ENCODE results near the gene C12orf42.
A peak's percentile ranks its signal among the peaks of the same experiment; 100 is the strongest.

C12orf42 gene

DNA sequence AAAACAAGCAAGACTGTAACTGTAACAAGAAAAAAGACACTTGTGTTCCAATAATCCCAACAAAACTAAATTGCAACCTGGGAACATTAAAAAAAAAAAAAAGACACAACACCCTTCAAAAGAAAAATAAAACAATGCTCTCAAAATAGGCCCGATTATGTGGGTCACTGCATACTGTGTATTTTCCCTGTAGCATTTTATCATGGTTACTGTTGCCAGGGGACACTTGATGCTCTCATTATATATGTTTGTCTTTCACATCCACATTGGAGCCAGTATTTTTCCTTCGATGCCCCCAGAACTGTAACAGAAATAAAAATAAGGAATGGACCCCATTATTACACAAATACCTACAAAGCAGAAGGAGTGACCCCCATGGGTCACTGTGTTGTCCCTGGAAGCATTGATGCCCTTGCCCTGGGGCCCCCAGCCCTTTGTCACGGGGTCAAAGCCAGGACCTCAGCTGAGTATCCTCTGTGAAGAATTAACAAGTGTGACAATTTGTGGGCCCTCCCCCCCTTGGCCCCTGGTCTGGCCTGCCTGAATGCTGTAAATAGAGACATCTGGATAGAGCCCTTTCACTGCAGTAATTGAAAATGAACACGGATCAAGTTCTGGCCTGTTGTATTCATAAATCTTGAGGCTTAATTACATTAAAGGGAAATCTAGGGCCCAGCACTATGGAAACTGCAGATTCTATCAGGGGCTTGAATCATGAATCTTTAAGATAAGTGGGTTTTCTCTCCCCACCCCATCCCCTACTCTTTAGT lies 72.8 kb downstream of the C12orf42 start:
- peak; percentile 72 for DNase-seq

DNA sequence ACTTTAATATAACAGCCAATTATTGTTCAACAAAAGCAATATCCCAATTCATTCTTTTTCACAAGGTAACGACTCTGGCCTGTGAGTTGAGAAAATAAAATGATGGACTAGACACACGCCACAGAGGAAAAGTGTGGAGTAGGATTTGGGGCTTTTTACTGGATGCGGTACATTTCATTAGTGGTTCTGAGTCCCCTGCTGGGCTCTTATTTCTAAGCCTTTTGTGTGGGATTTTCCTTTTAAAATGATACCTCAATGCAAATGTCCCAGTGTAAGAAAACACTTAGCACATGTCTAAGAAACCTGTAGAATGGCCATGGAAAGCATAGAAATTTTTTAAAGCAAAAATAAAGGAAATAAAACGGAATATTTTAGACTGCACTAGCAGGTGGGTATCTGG lies 73.4 kb downstream of the C12orf42 start:
- DNase-seq = no peak

DNA sequence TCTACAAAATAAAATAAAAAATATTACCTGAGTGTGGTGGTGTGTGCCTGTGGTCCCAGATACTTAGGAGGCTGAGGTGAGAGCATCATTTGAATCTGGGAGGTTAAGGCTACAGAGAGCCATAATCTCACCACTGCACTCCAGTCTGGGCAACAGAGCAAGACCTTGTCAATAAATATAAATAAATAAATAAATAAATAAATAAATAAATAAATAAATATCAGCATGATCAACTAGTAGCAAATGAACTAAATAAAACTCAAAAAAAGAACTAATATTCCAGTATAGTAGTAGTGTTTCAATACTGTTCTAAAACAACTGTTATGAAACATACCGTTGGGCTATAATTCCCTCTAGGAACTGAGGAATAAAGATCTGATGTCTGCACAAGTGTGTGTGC lies 74.4 kb downstream of the C12orf42 start:
- no peak for DNase-seq

DNA sequence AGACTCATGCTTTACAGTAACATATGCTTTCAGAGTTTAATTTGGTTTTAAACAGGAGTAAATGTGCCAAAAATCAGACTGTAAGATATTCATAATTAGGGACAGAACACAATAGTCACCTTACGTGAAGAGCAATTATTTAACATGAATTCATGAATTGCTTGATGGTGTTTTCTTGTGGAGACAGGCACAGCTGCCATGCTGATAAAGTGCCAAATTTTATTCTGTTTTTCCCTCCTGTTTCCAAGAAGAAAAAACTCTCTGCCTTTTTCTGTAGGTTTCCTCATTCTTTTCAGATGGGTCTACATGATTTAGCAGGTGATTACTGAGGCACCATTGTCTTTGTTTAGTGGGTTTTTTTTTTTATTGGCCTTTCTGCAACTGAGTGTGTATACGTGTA lies 80.1 kb downstream of the C12orf42 start:
- no peak for DNase-seq

GRCh38 chr12:103401421-103401820 lies 94.3 kb downstream of the C12orf42 start:
- no peak for DNase-seq

- no peak for DNase-seq
Measured at GRCh38 chr12:103399986-103400385, 95.8 kb downstream of the C12orf42 start.

GRCh38 chr12:103397536-103397935 lies 98.2 kb downstream of the C12orf42 start:
- no peak for DNase-seq

- no peak for DNase-seq
Measured at GRCh38 chr12:103392722-103393121, 103.0 kb downstream of the C12orf42 start.

GRCh38 chr12:103391103-103391502 lies 104.7 kb downstream of the C12orf42 start:
- no peak for DNase-seq

DNA sequence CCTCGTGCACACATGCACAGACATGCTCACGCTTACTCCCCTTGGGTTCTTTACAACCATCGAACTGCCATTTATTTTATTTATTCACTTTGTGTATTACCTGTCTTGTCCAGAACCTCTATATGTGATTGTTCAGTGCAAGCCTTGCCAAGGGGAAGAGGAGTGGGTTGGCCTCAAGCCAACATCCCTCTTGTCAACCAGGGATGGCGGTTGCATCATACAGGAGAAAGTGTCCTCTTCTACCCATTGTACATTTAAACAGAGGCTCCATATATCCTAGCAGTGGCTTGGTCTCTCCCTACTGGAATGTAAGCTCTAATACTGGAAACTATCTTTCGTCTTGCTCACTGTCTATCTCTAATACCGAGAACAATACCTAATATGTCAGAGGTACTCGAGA lies 108.4 kb downstream of the C12orf42 start:
- no peak for DNase-seq

DNA sequence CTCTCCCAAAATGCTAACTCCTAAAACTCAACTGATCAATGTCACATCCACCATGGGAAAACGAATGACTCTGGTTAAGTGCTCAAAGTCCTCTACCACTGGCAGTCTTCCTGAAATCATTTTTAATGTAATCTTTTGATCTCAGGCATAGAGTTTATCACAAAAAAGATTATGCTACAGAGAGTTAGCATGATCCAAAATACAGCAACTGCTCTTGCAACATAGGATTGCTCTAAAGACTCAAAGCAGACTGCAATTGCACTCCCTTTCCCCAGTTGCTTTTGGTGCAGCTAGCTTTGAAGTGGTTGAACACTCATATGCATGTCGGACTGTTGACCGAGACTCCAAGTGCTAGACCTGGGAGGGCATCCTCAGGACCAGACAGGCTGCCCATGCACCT lies 109.3 kb downstream of the C12orf42 start:
- no peak for DNase-seq

- no peak for DNase-seq
Measured at GRCh38 chr12:103382736-103383346, 112.9 kb downstream of the C12orf42 start.

DNA sequence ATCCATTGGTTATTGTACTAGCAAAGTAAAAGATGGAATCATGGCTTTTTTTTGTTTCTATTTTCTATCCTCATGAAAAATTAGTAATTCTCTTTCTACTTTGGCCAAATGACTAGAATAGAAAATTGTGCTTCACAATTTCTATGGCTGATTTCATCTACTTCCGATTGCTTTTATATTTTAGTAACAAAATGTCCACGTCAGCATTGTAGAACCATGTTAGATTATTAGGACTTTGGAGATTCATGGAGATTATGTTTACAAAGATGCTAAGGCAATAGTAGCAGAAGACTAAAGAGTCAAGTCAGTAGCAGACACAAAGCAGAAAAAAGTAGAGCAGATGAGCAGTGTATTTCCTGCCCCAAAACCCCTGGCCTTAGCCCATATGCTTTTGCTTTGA lies 113.6 kb downstream of the C12orf42 start:
- DNase-seq = no peak

GRCh38 chr12:103379670-103380069 lies 116.1 kb downstream of the C12orf42 start:
- no peak for DNase-seq

DNA sequence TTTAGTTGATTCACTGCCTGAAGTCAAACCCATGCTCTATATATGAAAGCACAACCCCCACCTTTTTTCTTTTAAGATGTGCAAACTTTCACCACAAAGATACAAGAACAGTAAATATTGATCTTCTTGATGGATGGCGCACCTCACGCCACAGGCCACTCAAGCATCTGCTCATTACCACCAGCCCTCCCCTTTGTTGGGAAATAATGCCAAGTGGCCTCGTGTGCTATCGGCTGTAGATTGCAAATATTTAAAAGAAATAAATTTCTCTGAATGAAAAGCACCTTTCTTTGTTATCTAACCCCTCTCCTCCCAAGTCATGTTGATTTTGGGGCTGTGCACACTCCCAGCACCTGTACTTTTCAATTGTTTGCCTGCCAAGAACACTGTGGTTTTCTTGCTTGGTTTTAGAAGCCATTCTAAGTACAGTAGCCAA lies 122.7 kb downstream of the C12orf42 start:
- DNase-seq = no peak

- DNase-seq = no peak
Measured at GRCh38 chr12:103369929-103370328, 125.8 kb downstream of the C12orf42 start.

DNA sequence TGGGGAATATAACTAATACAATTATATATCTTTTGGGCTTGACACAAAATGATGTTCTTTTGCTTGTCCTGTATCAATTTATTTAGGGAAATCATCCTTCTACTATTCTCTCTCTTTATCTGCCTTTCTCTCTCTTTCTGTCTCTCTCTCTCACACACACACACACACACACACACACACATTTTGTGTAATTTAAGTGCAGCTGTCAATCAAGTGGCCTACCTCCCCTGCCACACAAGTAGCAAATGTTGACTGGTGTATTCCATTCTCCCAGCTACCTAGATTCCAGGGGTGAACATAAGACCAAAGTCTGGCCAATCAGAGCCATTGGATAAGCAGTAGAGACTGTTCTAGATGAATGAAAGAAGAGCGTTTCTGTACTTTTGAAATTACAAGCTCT lies 127.6 kb downstream of the C12orf42 start:
- no peak for DNase-seq

- DNase-seq = no peak
Measured at GRCh38 chr12:103354403-103354802, 141.4 kb downstream of the C12orf42 start.

GRCh38 chr12:103353913-103354312 lies 141.9 kb downstream of the C12orf42 start:
- DNase-seq = no peak

DNA sequence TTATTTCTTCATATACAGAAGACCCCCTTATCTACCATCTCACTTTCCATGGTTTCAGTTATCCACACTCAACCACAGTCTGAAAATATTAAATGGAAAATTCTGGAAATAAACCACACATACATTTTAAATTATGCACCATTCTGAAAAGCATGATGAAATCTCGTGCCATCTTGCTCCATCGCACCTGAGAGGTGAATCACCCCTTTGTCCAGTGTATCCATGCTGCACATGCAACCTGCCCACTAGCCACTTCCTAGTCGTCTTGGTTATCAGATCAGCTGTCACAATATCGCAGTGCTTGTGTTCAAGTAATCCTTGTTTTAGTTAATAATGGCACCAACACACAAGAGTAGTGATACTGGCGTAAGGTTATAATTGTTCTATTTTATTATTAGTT lies 145.7 kb downstream of the C12orf42 start:
- no peak for DNase-seq

DNA sequence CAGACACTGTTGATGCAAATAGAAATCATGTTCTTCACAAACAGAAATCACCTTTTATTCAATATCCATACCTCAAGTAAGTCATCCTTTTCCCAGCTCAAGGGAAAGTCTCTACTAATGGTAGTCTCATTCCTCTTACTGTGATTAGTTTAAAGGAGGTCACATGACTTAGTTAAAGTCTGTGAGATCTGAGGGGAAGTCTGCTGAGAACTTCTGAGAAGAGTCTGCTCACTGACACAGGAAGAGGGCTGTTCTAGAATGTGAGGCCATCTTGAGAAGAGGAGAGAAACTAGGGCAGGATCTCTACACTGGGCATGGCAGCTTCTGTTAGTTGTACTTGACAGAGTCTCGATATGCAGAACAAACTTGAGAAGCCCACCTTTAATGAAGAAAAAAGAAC lies 146.8 kb downstream of the C12orf42 start:
- DNase-seq = no peak

- DNase-seq = no peak
Measured at GRCh38 chr12:103336940-103337339, 158.8 kb downstream of the C12orf42 start.

- DNase-seq = peak; percentile 94
Measured at GRCh38 chr12:103334466-103334865, 161.3 kb downstream of the C12orf42 start.

DNA sequence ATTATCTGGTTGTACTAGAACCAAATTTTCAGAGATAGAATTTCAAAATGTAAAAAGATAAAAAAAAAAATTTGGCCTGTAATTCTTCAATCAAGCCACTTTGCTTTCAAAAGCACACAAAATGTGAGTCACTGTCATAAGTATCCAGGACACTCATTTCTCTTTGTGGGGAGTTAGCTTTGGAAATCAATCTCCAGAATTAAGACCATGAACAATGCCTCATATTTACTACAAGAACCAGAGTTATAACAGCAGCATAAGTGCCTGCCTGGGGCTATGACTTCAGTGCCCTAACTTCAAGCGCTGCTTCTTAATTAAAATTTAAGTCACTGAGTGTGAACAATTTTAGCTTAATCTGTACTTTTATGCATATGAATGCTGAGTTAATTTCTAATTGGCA lies 162.1 kb downstream of the C12orf42 start:
- DNase-seq = no peak

DNA sequence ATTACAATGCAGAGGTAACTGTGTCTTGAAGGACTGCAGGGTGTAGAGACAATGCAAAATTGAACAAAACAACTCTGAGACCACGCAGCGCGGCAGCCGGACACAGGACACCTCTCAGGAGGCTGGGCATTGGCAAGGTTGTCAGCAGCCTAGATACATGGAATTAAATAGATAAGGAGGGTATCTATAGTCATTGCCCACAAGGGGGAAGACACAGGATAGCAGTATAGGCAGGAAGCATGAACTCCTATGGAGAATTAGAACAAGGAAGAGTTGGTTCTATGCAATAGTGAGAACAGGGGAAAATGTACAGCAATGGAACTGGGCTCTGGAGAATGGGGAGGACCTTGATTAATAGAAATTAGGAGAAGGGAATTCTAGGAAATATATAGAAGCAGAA lies 164.1 kb downstream of the C12orf42 start:
- no peak for DNase-seq
